B cell (primary cell): ENCODE data around the gene ZNF112. TPM values are rescaled to one million over a fixed set of nuclear protein-coding genes. Genes with fewer than 3 reads are reported as not detected.

Experiments used
- ATAC-seq: fragments of 200-7000 bp; cut with Tn5 transposase; one replicate; pipeline ENCODE4 v1.10.0; 2021; ENCODE audit warnings: low read depth, mild to moderate bottlenecking, moderate number of reproducible peaks, moderate library complexity
- CTCF ChIA-PET: fragments of 350-600 bp; sonication (Branson Sonifier 250); formaldehyde crosslinking; loops from one replicate; lab custom pipeline; 2021; ENCODE audit warnings: antibody characterized with exemption, inconsistent platforms; lab: Charles Lee
- POLR2A ChIA-PET: fragments of 350-600 bp; sonication (Branson Sonifier 250); formaldehyde crosslinking; loops from one replicate; lab custom pipeline; 2021; ENCODE audit warnings: antibody characterized with exemption; lab: Charles Lee
- DNase-seq: peaks from one replicate; pipeline ENCODE4 v3.0.0; 2013
- H2AFZ ChIP-seq: 2 replicates; pipeline ENCODE4 v1.6.1; 2012; ENCODE audit warnings: mild to moderate bottlenecking, low read depth, low read length; ENCODE audit not compliant: insufficient read depth, poor library complexity, severe bottlenecking
- H3K27ac ChIP-seq, 2 donors: 1 replicate in 1 of 2; 2 replicates in 1 of 2; pipeline ENCODE4 v1.5.1; 2012 to 2013; ENCODE audit warnings: low read length in 2 of 2, mild to moderate bottlenecking in 2 of 2, moderate library complexity in 1 of 2
- H3K27me3 ChIP-seq, 4 experiments: fragments of 200-600 bp in 1 of 4; sonication (generic) in 1 of 4; replicated peaks in 1 of 4; 1 replicate in 2 of 4; 2 replicates in 2 of 4; pipeline versions ENCODE4 v1.6.1 to v1.7.0; 2013 to 2016; ENCODE audit warnings: low read length in 3 of 4, mild to moderate bottlenecking in 2 of 4, mixed read lengths in 1 of 4, moderate library complexity in 1 of 4; ENCODE audit not compliant: insufficient read depth in 4 of 4, control insufficient read depth in 3 of 4; ENCODE audit errors: control extremely low read depth in 1 of 4
- H3K36me3 ChIP-seq, 2 experiments: replicated peaks in 1 of 2; 1 replicate in 1 of 2; 2 replicates in 1 of 2; pipeline versions ENCODE4 v1.6.1 to v1.7.1; 2013; ENCODE audit warnings: low read length in 1 of 2; ENCODE audit not compliant: insufficient read depth in 2 of 2, control insufficient read depth in 1 of 2; ENCODE audit errors: control extremely low read depth in 1 of 2, extremely low read depth in 1 of 2
- H3K4me1 ChIP-seq, 2 donors: fragments of 200-600 bp in 1 of 2; sonication (generic) in 1 of 2; 1 replicate in 1 of 2; 2 replicates in 1 of 2; pipeline versions ENCODE4 v1.5.1 to v1.6.1; 2013 to 2017; ENCODE audit warnings: low read length in 2 of 2; ENCODE audit not compliant: control insufficient read depth in 2 of 2, insufficient read depth in 2 of 2
- H3K4me2 ChIP-seq: replicated peaks from 2 replicates; pipeline ENCODE3; 2012; ENCODE audit warnings: mild to moderate bottlenecking, low read depth, low read length; ENCODE audit not compliant: poor library complexity, severe bottlenecking
- H3K4me3 ChIP-seq, 5 experiments: fragments of 200-600 bp in 1 of 5; sonication (generic) in 1 of 5; 1 replicate in 3 of 5; 2 replicates in 2 of 5; pipeline versions ENCODE4 v1.5.1 to v1.7.0; 2011 to 2016; ENCODE audit warnings: low read length in 4 of 5, mild to moderate bottlenecking in 4 of 5, low read depth in 2 of 5, control low read depth in 1 of 5, moderate library complexity in 1 of 5; ENCODE audit not compliant: insufficient read depth in 1 of 5; ENCODE audit errors: control extremely low read depth in 1 of 5, extremely low read depth in 1 of 5
- H3K79me2 ChIP-seq: fragments of 200-600 bp; sonication (generic); one replicate; pipeline ENCODE4 v1.6.0; 2016; ENCODE audit warnings: low read length; ENCODE audit not compliant: control insufficient read depth, insufficient read depth
- H3K9ac ChIP-seq: fragments of 200-600 bp; sonication (generic); 2 replicates; pipeline ENCODE4 v1.6.1; 2017; ENCODE audit warnings: mild to moderate bottlenecking, low read length, moderate library complexity
- H3K9me3 ChIP-seq, 3 donors: one replicate each; pipeline versions ENCODE4 v1.6.1 to v1.7.1; 2013; ENCODE audit warnings: low read length in 2 of 3; ENCODE audit not compliant: control insufficient read depth in 2 of 3, insufficient read depth in 1 of 3; ENCODE audit errors: control extremely low read depth in 1 of 3
- H4K20me1 ChIP-seq: 2 replicates; pipeline ENCODE4 v1.6.0; 2012; ENCODE audit warnings: mild to moderate bottlenecking, low read length; ENCODE audit not compliant: insufficient read depth, control insufficient read depth, poor library complexity, severe bottlenecking
- H3K27ac Mint-ChIP-seq: one replicate; pipeline ENCODE4 v1.8.0; 2021; ENCODE audit warnings: mixed read lengths
- H3K27me3 Mint-ChIP-seq: one replicate; pipeline ENCODE4 v1.8.0; 2021; ENCODE audit warnings: mixed read lengths
- H3K4me1 Mint-ChIP-seq: one replicate; pipeline ENCODE4 v1.8.0; 2021; ENCODE audit warnings: mixed read lengths
- H3K4me3 Mint-ChIP-seq: one replicate; pipeline ENCODE4 v1.8.0; 2021; ENCODE audit warnings: mixed read lengths
- H3K9me3 Mint-ChIP-seq: one replicate; pipeline ENCODE4 v1.8.0; 2022; ENCODE audit warnings: mixed read lengths; ENCODE audit not compliant: insufficient read depth
- EZH2 ChIP-seq: IDR thresholded peaks from 2 replicates; pipeline ENCODE4 v1.6.1; 2012; ENCODE audit warnings: borderline replicate concordance, low read depth, mild to moderate bottlenecking, moderate library complexity, low read length; ENCODE audit not compliant: insufficient read depth, poor library complexity, severe bottlenecking
- whole genome bisulfite sequencing: methylation state at CpG from one replicate; pipeline ENCODE4 v1.1.5; 2013; ENCODE audit warnings: missing lambda C conversion rate; ENCODE audit not compliant: insufficient coverage; 5-methylcytosine and 5-hydroxymethylcytosine counted together
- intact Hi-C: fragments of 100-400 bp; cut with micrococcal nuclease; formaldehyde crosslinking; loops from one replicate; pipeline ENCODE4 v1.10.0; 2022
- polyA plus RNA-seq: library from polyadenylated mRNA; depleted of rRNA; stranded (reverse); fragments of >200 nt; gene quantifications from 2 replicates; pipeline ENCODE4 v1.2.3, GENCODE V29; 2012
- total RNA-seq, 2 donors: library from RNA; stranded (reverse); fragments of 120-200 nt in 1 of 2; gene quantifications; 1 replicate in 1 of 2; 2 replicates in 1 of 2; pipeline versions ENCODE4 v1.2.3 to v1.2.4, GENCODE V29; 2013 to 2022
- TF ChIP-seq, protein P1 (sequence below): fragments of 200-600 bp; IDR thresholded peaks from one replicate; pipeline ENCODE4 v1.8.0; 2022; ENCODE audit warnings: antibody characterized with exemption, mild to moderate bottlenecking

Gene ZNF112
- total and polyA plus RNA-seq, 2 donors (not counting 1 experiment from before 2014, with no cell fraction given) = 0.51 to 1.7 TPM

DNA sequence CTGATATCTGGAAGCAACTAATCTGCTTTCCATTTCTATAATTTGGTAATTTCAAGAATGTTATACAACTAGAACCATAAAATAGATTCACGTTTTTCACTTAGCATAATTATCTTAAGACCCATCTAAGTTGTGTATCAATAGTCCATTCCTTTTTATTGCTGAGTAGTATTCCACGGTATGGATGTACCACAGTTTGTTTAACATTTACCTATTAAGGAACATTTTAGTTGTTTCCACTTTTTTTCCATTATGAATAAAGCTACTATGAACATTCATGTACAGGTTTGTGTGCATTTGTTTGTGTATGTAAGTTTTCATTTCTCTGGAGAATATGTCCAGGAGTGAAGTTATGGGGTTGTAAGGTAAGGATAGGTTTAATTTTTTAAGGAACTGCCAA, 18.3 kb upstream of the ZNF112 start:
- Histone ChIP-seq H3K27me3 (peaks cover 0 to 3% (median 0%) of the 10 kb centered on the region in 4 experiments), H3K4me1 (no peaks in the 10 kb centered on the region), H4K20me1 (no peaks in the 10 kb centered on the region), H3K79me2 (no peaks in the 10 kb centered on the region), H3K4me2 (no peak overlapping the region), H3K9me3 (peaks cover 0 to 8% (median 8%) of the 10 kb centered on the region in 3 donors), H3K9ac (no peak overlapping the region), H3K27ac (no peak overlapping the region), H2AFZ (no peak overlapping the region), H3K4me3 (no peak overlapping the region), H3K36me3 (no peaks in the 10 kb centered on the region)
- Mint-ChIP-seq H3K4me1 (no peaks in the 10 kb centered on the region), H3K27ac (no peak overlapping the region), H3K27me3 (peaks cover 8% of the 10 kb centered on the region), H3K4me3 (no peak overlapping the region), H3K9me3 (peaks cover 15% of the 10 kb centered on the region)
- no peak for DNase-seq
- CTCF ChIA-PET = no interaction called here
- POLR2A ChIA-PET = no interaction called here
- intact Hi-C loops = no loop called here
- no CpG with 5 or more reads among the region's 2 CpGs for WGBS
- ATAC-seq = no peak
- TF ChIP-seq EZH2 = no peak
- TF ChIP-seq, protein P1, sequence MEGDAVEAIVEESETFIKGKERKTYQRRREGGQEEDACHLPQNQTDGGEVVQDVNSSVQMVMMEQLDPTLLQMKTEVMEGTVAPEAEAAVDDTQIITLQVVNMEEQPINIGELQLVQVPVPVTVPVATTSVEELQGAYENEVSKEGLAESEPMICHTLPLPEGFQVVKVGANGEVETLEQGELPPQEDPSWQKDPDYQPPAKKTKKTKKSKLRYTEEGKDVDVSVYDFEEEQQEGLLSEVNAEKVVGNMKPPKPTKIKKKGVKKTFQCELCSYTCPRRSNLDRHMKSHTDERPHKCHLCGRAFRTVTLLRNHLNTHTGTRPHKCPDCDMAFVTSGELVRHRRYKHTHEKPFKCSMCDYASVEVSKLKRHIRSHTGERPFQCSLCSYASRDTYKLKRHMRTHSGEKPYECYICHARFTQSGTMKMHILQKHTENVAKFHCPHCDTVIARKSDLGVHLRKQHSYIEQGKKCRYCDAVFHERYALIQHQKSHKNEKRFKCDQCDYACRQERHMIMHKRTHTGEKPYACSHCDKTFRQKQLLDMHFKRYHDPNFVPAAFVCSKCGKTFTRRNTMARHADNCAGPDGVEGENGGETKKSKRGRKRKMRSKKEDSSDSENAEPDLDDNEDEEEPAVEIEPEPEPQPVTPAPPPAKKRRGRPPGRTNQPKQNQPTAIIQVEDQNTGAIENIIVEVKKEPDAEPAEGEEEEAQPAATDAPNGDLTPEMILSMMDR = no peak

DNA sequence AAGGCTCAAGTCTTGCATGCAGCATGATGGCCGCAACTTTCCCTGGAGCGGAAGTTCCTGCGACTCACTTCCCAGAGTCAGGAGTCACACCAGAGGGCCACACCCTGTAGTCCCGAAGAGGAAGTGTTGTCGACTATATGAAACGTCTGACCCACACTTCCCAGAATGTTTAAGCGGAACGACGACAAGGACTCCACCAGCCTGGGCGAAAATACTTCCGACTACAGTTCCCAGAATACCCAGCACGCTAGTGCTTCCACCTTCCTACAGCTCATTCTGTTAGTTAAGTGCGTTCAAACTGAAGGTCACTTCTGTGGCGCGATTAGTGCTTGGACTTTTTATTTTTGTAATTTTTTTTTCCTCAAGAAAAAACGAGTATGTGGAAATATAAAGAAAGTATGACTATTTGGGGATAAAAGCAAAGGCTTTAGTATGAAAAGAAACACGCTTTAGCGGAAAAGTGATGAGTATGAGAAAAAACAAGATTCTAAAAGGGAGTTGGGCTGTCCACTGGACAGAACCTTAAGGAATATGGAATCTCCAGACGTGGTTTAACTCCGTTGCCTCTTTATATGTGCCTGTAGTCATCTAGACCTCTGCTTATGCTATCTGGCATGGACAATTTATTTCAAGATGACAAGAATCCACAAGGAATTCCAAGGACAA, 15.5 kb upstream of the ZNF112 start:
- H3K9me3 Mint-ChIP-seq = peaks cover 15% of the 10 kb centered on the region
- 74% methylated on average over 16 of the region's 20 CpGs for WGBS
- POLR2A ChIA-PET = no interaction called here

More for the DNA sequence above, 15.5 kb upstream of the ZNF112 start:
- CTCF ChIA-PET = no interaction called here
- H2AFZ ChIP-seq = no peak overlapping the region
- H3K27ac Mint-ChIP-seq = no peak overlapping the region
- H3K27me3 Mint-ChIP-seq = peaks cover 16% of the 10 kb centered on the region
- ATAC-seq = no peak
- no peaks in the 10 kb centered on the region for H3K4me1 ChIP-seq
- TF ChIP-seq, protein P1 = no peak
- TF ChIP-seq EZH2 = no peak
- no peaks in the 10 kb centered on the region for H3K4me1 Mint-ChIP-seq
- H3K9ac ChIP-seq = no peak overlapping the region
- no peak for DNase-seq
- no peak overlapping the region for H3K4me3 Mint-ChIP-seq
- intact Hi-C loops = no loop called here
- H3K79me2 ChIP-seq = no peaks in the 10 kb centered on the region
- no peak overlapping the region for H3K27ac ChIP-seq
- no peak overlapping the region for H3K4me2 ChIP-seq
- H3K36me3 ChIP-seq = no peaks in the 10 kb centered on the region
- H3K27me3 ChIP-seq = peaks cover 0 to 3% (median 0%) of the 10 kb centered on the region in 4 experiments
- peaks cover 0 to 8% (median 5%) of the 10 kb centered on the region in 3 donors for H3K9me3 ChIP-seq
- no peaks in the 10 kb centered on the region for H4K20me1 ChIP-seq
- no peak overlapping the region for H3K4me3 ChIP-seq
